Transverse colon (tissue), 3 donors: Measurements from ENCODE around the gene SOX5.

Experiments
- POLR2A ChIP-seq: fragments of 450-650 bp; IDR thresholded peaks from one replicate; pipeline ENCODE4 v1.6.1; 2016; ENCODE audit warnings: antibody characterized with exemption, mild to moderate bottlenecking, moderate library complexity
- TF ChIP-seq, protein P1 (sequence below), 5 experiments: fragments of 200-600 bp in 3 of 5; fragments of 450-650 bp in 2 of 5; sonication (generic) in 3 of 5; IDR thresholded peaks; 1 replicate in 2 of 5; 2 replicates in 3 of 5; pipeline ENCODE4 v1.5.1; 2016 to 2017; ENCODE audit warnings: antibody characterized with exemption in 5 of 5, inconsistent platforms in 3 of 5, mild to moderate bottlenecking in 2 of 5, moderate library complexity in 1 of 5

DNA sequence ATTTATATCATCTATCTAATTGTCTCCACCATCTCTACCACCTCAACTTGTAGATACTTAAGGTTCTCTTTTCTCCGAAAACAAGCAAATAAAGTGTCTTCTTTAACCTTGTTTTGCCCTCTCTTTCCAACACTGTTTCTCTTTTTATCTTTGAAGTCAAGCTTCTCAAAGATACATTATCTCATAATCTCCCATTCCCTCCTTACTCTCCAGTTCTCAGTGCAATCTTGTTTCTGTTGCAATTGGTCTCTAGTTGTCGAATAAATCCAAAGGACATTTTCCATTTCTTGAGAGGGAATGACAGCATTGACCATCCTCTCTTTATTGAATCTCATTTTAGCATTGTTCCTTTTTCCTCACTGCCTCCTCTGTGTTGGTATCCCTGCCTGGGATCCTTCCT is 383.3 kb downstream of the SOX5 start:
- TF ChIP-seq, protein P1, sequence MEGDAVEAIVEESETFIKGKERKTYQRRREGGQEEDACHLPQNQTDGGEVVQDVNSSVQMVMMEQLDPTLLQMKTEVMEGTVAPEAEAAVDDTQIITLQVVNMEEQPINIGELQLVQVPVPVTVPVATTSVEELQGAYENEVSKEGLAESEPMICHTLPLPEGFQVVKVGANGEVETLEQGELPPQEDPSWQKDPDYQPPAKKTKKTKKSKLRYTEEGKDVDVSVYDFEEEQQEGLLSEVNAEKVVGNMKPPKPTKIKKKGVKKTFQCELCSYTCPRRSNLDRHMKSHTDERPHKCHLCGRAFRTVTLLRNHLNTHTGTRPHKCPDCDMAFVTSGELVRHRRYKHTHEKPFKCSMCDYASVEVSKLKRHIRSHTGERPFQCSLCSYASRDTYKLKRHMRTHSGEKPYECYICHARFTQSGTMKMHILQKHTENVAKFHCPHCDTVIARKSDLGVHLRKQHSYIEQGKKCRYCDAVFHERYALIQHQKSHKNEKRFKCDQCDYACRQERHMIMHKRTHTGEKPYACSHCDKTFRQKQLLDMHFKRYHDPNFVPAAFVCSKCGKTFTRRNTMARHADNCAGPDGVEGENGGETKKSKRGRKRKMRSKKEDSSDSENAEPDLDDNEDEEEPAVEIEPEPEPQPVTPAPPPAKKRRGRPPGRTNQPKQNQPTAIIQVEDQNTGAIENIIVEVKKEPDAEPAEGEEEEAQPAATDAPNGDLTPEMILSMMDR (IDR thresholded peaks at IDR 0.05), result no peak
- TF ChIP-seq POLR2A, result no peak
